HCT116 (cell line): ENCODE data around the gene PRKAA2. TPM values are rescaled to one million over a fixed set of nuclear protein-coding genes. Genes with fewer than 3 reads are reported as not detected.

Source experiments
- ATAC-seq: fragments of 200-7000 bp; cut with Tn5 transposase; 2 replicates; pipeline ENCODE4 v1.9.1; 2020; ENCODE audit warnings: mild to moderate bottlenecking, moderate library complexity
- BruUV-seq: library from RNA; stranded (reverse); fragments of 400-500 nt; replicated peaks from 2 replicates; lab custom pipeline; 2021; lab: Mats Ljungman, UMichigan
- CTCF ChIA-PET: fragments of 300-600 bp; sonication (Branson Sonifier 250); formaldehyde crosslinking; loops from one replicate; lab custom pipeline; 2021; ENCODE audit warnings: antibody characterized with exemption; lab: Charles Lee
- POLR2A ChIA-PET: fragments of 300-600, 350-600 bp; sonication (Branson Sonifier 250); formaldehyde crosslinking; loops from one replicate; lab custom pipeline; 2021; ENCODE audit warnings: antibody characterized with exemption; lab: Charles Lee
- RAD21 ChIA-PET, 2 experiments: fragments of 300-600 bp; sonication (Branson Sonifier 250); formaldehyde crosslinking; loops; one replicate each; lab custom pipeline; 2023; ENCODE audit warnings: low total read pairs in 2 of 2; ENCODE audit not compliant: uncharacterized antibody in 2 of 2, unreplicated experiment in 2 of 2, low non-redundant PET in 1 of 2; lab: Charles Lee
- DNase-seq: peaks from one replicate; pipeline ENCODE4 v3.0.0-alpha.2; 2010; ENCODE audit warnings: low read depth, low spot score
- H2AFZ ChIP-seq: fragments of 200-600 bp; shearing (Covaris generic), sonication (generic); 2 replicates; pipeline ENCODE4 v1.6.1; 2017; ENCODE audit warnings: low read depth, mixed run types, mixed read lengths, antibody characterized with exemption, low read length; ENCODE audit not compliant: poor library complexity, severe bottlenecking
- H3K27ac ChIP-seq: 2 replicates; pipeline ENCODE4 v1.5.1; 2012; ENCODE audit warnings: low read depth, low read length
- H3K27me3 ChIP-seq: fragments of 200-600 bp; sonication (generic); 2 replicates; pipeline ENCODE4 v1.6.1; 2016; ENCODE audit warnings: mixed run types, low read length, mixed read lengths; ENCODE audit not compliant: insufficient read depth
- H3K36me3 ChIP-seq, 2 experiments: fragments of 200-500 bp in 1 of 2; fragments of 200-600 bp in 1 of 2; sonication (Bioruptor generic) in 1 of 2; sonication (generic) in 1 of 2; 2 replicates each; pipeline versions ENCODE4 v1.5.1 to v1.6.1; 2014 to 2016; ENCODE audit warnings: low read length in 2 of 2, inconsistent platforms in 1 of 2, mixed read lengths in 1 of 2, mixed run types in 1 of 2; ENCODE audit not compliant: insufficient read depth in 2 of 2, control insufficient read depth in 1 of 2
- H3K4me1 ChIP-seq, 2 experiments: fragments of 200-600 bp in 1 of 2; sonication (generic) in 1 of 2; 2 replicates each; pipeline versions ENCODE4 v1.5.1 to v1.6.1; 2012 to 2017; ENCODE audit warnings: low read length in 2 of 2, inconsistent platforms in 1 of 2, mild to moderate bottlenecking in 1 of 2, mixed read lengths in 1 of 2, mixed run types in 1 of 2, moderate library complexity in 1 of 2; ENCODE audit not compliant: insufficient read depth in 2 of 2, control insufficient read depth in 1 of 2
- H3K4me2 ChIP-seq: fragments of 200-600 bp; sonication (generic); 2 replicates; pipeline ENCODE4 v1.6.1; 2017; ENCODE audit warnings: mixed run types, low read length, mixed read lengths
- H3K4me3 ChIP-seq, 2 experiments: fragments of 200-600 bp in 1 of 2; sonication (generic) in 1 of 2; replicated peaks in 1 of 2; 2 replicates each; pipeline ENCODE4 v1.5.1; 2011 to 2016; ENCODE audit warnings: low read length in 2 of 2, control low read depth in 1 of 2, low read depth in 1 of 2, mild to moderate bottlenecking in 1 of 2, mixed read lengths in 1 of 2, mixed run types in 1 of 2
- H3K79me2 ChIP-seq: fragments of 200-600 bp; sonication (generic); 2 replicates; pipeline ENCODE4 v1.6.1; 2017; ENCODE audit warnings: mild to moderate bottlenecking, mixed run types, low read length, moderate library complexity, mixed read lengths; ENCODE audit not compliant: insufficient read depth
- H3K9ac ChIP-seq: fragments of 200-600 bp; sonication (generic); 2 replicates; pipeline ENCODE4 v1.6.1; 2016; ENCODE audit warnings: low read length, mixed read lengths
- H3K9me2 ChIP-seq: fragments of 200-600 bp; sonication (generic), shearing (Covaris generic); 2 replicates; pipeline ENCODE4 v1.6.1; 2017; ENCODE audit warnings: mixed run types, mild to moderate bottlenecking, moderate library complexity; ENCODE audit not compliant: insufficient read depth
- H3K9me3 ChIP-seq, 2 experiments: fragments of 200-500 bp in 1 of 2; fragments of 200-600 bp in 1 of 2; sonication (Bioruptor generic) in 1 of 2; sonication (generic) in 1 of 2; 2 replicates each; pipeline ENCODE4 v1.6.1; 2014 to 2017; ENCODE audit warnings: low read length in 2 of 2, mixed read lengths in 2 of 2, inconsistent platforms in 1 of 2, low read depth in 1 of 2, mild to moderate bottlenecking in 1 of 2, mixed run types in 1 of 2, moderate library complexity in 1 of 2; ENCODE audit not compliant: control insufficient read depth in 1 of 2, insufficient read depth in 1 of 2
- H4K20me1 ChIP-seq: fragments of 200-600 bp; sonication (generic), shearing (Covaris generic); 2 replicates; pipeline ENCODE4 v1.6.1; 2017; ENCODE audit warnings: mixed run types, mild to moderate bottlenecking, moderate library complexity; ENCODE audit not compliant: insufficient read depth
- ELF1 ChIP-seq: IDR thresholded peaks from 2 replicates; pipeline ENCODE4 v1.6.1; 2012; ENCODE audit warnings: low read depth, borderline replicate concordance
- intact Hi-C: fragments of 100-400 bp; cut with micrococcal nuclease; formaldehyde crosslinking; loops from 2 replicates; pipeline ENCODE4 v1.10.0; 2022
- total RNA-seq: library from RNA; stranded (reverse); gene quantifications from one replicate; pipeline ENCODE4 v1.2.1, GENCODE V29; 2021; ENCODE audit not compliant: unreplicated experiment
- TF ChIP-seq, protein P1 (sequence below): IDR thresholded peaks from 2 replicates; pipeline ENCODE4 v1.6.1; 2012; ENCODE audit warnings: low read depth

Gene PRKAA2
- total RNA-seq, 1 experiment from 2014 or later = 1.6 TPM

DNA sequence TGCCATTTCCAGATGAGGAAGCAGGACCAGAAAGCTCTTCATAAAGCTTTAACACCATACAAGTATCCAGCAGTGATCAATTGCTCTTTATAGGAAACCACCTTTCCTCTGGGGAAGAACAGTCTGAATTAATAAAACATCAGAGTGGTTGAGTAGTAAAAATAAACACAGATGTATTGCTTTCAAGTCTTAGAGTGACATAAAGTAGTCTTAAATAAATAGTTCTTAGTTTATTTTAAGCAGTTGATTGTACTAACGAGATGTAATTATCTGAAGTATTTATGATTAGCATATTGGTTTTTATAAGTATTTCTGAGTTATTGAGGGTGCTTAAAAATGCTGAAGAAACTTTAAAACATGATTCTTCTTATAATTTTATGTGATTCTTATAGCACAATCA, 67.0 kb downstream of the PRKAA2 start (continued):
- TF ChIP-seq, protein P1, sequence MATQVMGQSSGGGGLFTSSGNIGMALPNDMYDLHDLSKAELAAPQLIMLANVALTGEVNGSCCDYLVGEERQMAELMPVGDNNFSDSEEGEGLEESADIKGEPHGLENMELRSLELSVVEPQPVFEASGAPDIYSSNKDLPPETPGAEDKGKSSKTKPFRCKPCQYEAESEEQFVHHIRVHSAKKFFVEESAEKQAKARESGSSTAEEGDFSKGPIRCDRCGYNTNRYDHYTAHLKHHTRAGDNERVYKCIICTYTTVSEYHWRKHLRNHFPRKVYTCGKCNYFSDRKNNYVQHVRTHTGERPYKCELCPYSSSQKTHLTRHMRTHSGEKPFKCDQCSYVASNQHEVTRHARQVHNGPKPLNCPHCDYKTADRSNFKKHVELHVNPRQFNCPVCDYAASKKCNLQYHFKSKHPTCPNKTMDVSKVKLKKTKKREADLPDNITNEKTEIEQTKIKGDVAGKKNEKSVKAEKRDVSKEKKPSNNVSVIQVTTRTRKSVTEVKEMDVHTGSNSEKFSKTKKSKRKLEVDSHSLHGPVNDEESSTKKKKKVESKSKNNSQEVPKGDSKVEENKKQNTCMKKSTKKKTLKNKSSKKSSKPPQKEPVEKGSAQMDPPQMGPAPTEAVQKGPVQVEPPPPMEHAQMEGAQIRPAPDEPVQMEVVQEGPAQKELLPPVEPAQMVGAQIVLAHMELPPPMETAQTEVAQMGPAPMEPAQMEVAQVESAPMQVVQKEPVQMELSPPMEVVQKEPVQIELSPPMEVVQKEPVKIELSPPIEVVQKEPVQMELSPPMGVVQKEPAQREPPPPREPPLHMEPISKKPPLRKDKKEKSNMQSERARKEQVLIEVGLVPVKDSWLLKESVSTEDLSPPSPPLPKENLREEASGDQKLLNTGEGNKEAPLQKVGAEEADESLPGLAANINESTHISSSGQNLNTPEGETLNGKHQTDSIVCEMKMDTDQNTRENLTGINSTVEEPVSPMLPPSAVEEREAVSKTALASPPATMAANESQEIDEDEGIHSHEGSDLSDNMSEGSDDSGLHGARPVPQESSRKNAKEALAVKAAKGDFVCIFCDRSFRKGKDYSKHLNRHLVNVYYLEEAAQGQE = no peak
- no peak for TF ChIP-seq ELF1
- TF ChIP-seq, all 23 proteins: peak for 0

DNA sequence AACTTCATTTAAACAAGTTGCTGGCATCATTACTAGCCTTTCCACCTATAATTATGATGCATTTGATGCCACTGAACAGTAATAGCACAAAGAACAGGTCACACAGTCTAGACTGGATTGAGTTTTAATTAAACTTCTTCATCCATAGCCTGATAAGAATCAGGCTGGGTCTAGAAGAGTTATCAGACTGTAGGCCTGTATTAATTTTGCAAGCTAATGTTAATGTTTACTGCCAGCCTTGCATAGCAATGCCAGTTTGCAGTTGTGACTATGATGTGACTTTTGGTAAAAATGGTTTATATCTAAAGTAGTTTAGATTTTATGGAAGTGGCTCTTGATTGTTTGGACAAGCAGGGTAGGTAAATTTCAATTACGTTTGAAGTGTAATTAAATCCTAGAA, 68.0 kb downstream of the PRKAA2 start:
- ATAC-seq (no peak), DNase-seq (no peak)
- Histone ChIP-seq H3K27ac (no peak overlapping the region), H3K79me2 (no peaks in the 10 kb centered on the region), H3K9me2 (no peaks in the 10 kb centered on the region), H3K4me3 (no peak overlapping the region), H3K9me3 (no peaks in the 10 kb centered on the region), H3K4me1 (peaks cover 0 to 5% of the 10 kb centered on the region in 2 experiments; a peak in 2 of 4 replicates), H3K9ac (no peak overlapping the region), H4K20me1 (no peaks in the 10 kb centered on the region; the same call in 1 of the 2 replicates), H2AFZ (no peak overlapping the region), H3K4me2 (no peak overlapping the region), H3K27me3 (peaks cover 40% of the 10 kb centered on the region), H3K36me3 (no peaks in the 10 kb centered on the region)
- ChIA-PET CTCF (no interaction called here), RAD21 (no interaction called here), POLR2A (no interaction called here)
- BruUV-seq = no TSS peak
- TF ChIP-seq ELF1 = no peak
- intact Hi-C loops = loop anchor here (10.0 kb wide), 1 partner anchor 1568 kb away; no protein-coding TSS in a partner anchor

DNA sequence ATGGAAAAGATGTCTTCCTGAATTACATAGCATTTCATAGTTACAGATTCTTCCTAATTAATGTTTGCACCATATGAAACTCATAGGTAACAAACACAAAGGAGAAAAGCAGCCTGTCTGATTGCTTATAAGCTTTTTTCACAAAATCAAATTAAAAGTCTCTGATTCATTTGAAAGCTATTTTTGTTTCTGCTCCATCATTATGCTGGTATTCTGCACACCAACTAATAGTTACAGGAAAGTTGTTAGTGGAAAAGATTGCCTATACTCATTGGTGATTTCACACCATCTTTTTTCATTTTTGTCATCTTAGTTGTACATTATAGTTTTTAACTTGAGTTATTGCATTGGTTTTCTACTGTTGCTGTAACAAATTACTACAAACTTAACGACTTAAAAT, 70.0 kb downstream of the PRKAA2 start:
- Histone ChIP-seq H2AFZ (no peak overlapping the region), H3K4me1 (peaks cover 0 to 5% of the 10 kb centered on the region in 2 experiments; a peak in 2 of 4 replicates), H3K4me2 (no peak overlapping the region), H3K9me3 (no peaks in the 10 kb centered on the region), H3K27me3 (peaks cover 44% of the 10 kb centered on the region), H3K79me2 (no peaks in the 10 kb centered on the region), H3K4me3 (no peak overlapping the region), H3K9ac (no peak overlapping the region), H4K20me1 (peaks cover 3% of the 10 kb centered on the region; the same call in 1 of the 2 replicates), H3K27ac (no peak overlapping the region), H3K36me3 (no peaks in the 10 kb centered on the region), H3K9me2 (no peaks in the 10 kb centered on the region)
- ChIA-PET RAD21 (no interaction called here), CTCF (no interaction called here), POLR2A (no interaction called here)
- ATAC-seq (no peak), DNase-seq (no peak)
- intact Hi-C loops = loop anchor here (10.0 kb wide), 1 partner anchor 1570 kb away; no protein-coding TSS in a partner anchor
- no TSS peak for BruUV-seq
- TF ChIP-seq ELF1 = no peak
